ENCODE results near the gene ATP2B2.

GRCh38 chr3:10554746-10555145 is 49.4 kb upstream of the ATP2B2 start:
- TF ChIP-seq CTCF (IDR thresholded peaks at IDR 0.05; ENCODE audit: borderline replicate concordance, extremely low read depth, low read length, poor library complexity, severe bottlenecking), result no peak
- TF ChIP-seq EZH2 (IDR thresholded peaks at IDR 0.05; ENCODE audit: borderline replicate concordance, low read depth, low read length, severe bottlenecking), result no peak
